Tracheal epithelial cell (primary cell): ENCODE results near the gene GLI2. TPM values are rescaled to one million over a fixed set of nuclear protein-coding genes. Genes with fewer than 3 reads are reported as not detected.

Experiments
- total RNA-seq: library from RNA; depleted of rRNA; stranded (reverse); fragments of >200 nt; gene quantifications from 2 replicates; pipeline ENCODE4 v1.2.1, GENCODE V29; 2014

Gene GLI2
- under 0.01 and 0.21 TPM in 2 replicates for total RNA-seq

DNA sequence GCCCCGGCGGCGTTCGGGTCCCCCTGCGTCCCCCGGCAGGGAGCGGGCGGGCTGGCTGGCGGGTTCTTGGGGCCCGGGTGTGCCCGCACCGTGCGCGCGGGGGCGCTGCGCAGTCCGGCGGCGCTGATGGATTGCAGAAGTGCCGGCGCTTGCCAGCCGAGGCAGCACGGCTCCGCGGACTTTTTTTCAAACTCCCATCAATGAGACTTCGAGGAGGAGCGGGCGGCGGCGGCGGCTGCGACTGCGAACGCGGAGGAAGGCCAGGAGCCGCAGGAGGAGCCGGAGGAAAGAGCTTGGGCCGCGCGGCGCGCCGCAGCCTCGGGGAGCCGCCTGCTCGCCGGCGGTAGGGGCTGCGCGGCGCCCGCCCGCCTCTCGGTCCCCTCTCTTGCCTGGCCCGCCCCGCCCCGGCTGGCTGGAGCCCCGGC is at the start of gene GLI2:
GLI2 (plus strand) TSS at position 123 of the 425 bp plus-strand sequence. CDS start 61,453 bp downstream, outside the sequence.

